ENCODE results near the gene MRPL36. TPM values are rescaled to one million over a fixed set of nuclear protein-coding genes. Genes with fewer than 3 reads are reported as not detected.

The MRPL36 gene
- total and polyA plus RNA-seq, 9 donors = 26.8 to 60.7 (median 34.0) TPM

DNA sequence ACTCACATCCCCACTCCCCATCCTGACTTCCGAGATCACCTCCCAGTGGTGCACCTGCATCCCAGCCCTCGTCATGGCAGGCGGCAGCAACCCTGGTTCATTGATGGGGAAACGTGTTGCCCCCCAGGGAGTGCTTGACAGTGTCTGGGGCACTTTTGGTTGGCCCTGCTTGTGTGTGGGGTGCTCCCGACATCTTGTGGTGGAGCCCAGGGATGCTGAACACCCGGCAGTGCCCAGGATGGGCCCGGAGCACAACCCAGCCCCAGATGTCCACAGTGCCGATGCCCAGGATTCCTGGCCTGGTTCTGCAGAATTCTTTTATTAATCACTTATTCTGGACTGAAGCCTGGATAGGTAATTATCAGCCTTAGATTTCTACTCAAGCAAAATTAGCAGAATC lies 3.7 kb downstream of the MRPL36 start:
- Histone ChIP-seq H3K36me3 (no peaks in the 10 kb centered on the region), H3K4me1 (ENCODE audit: insufficient read depth) (peaks cover 5% of the 10 kb centered on the region), H3K27ac (no peak overlapping the region), H3K4me3 (no peak overlapping the region), H3K27me3 (no peaks in the 10 kb centered on the region), H3K9me3 (no peaks in the 10 kb centered on the region)
- 81 to 86% (median 82%) methylated on average over 8 of the region's 8 CpGs for WGBS, 3 donors
- intact Hi-C loops (cut with DNase I) = no loop called here
- TF ChIP-seq EP300 (IDR thresholded peaks at IDR 0.05) (no peak), POLR2A (IDR thresholded peaks at IDR 0.05) (no peak)
- TF ChIP-seq, protein P1, sequence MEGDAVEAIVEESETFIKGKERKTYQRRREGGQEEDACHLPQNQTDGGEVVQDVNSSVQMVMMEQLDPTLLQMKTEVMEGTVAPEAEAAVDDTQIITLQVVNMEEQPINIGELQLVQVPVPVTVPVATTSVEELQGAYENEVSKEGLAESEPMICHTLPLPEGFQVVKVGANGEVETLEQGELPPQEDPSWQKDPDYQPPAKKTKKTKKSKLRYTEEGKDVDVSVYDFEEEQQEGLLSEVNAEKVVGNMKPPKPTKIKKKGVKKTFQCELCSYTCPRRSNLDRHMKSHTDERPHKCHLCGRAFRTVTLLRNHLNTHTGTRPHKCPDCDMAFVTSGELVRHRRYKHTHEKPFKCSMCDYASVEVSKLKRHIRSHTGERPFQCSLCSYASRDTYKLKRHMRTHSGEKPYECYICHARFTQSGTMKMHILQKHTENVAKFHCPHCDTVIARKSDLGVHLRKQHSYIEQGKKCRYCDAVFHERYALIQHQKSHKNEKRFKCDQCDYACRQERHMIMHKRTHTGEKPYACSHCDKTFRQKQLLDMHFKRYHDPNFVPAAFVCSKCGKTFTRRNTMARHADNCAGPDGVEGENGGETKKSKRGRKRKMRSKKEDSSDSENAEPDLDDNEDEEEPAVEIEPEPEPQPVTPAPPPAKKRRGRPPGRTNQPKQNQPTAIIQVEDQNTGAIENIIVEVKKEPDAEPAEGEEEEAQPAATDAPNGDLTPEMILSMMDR (IDR thresholded peaks at IDR 0.05) = no peak
- DNase-seq = peak in 1 of 5 donors; percentile 19

DNA sequence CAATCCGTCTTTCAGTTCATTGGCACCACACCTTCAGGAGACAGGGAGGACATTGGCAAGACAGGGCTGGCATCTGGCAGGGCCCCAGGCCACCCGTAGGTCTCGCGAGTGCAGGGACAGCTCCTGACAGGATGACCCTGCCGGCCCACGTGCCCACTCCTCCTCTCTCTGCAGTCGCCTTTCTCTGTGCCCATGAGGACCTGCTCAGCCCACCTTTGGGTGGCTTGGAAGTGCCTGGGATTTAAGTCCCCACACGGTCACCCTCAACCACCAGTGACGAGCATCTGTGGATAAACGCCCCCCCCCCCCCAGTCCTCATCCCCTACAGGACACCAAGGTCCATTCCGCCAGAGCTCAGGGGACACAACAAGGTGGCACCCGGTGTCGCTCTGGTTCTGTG lies 4.1 kb downstream of the MRPL36 start:
- 79 to 85% (median 82%) methylated on average over 13 of the region's 13 CpGs for WGBS, 3 donors
- H3K27ac ChIP-seq = no peak overlapping the region
- no peak overlapping the region for H3K4me3 ChIP-seq
- TF ChIP-seq POLR2A (IDR thresholded peaks at IDR 0.05) (no peak), EP300 (IDR thresholded peaks at IDR 0.05) (no peak)
- TF ChIP-seq, protein P1 (IDR thresholded peaks at IDR 0.05) = no peak
- DNase-seq = no peak
- peaks cover 5% of the 10 kb centered on the region for H3K4me1 ChIP-seq (ENCODE audit: insufficient read depth)
- H3K27me3 ChIP-seq = no peaks in the 10 kb centered on the region
- intact Hi-C loops (cut with DNase I) = no loop called here
- H3K36me3 ChIP-seq = no peaks in the 10 kb centered on the region
- no peaks in the 10 kb centered on the region for H3K9me3 ChIP-seq

DNA sequence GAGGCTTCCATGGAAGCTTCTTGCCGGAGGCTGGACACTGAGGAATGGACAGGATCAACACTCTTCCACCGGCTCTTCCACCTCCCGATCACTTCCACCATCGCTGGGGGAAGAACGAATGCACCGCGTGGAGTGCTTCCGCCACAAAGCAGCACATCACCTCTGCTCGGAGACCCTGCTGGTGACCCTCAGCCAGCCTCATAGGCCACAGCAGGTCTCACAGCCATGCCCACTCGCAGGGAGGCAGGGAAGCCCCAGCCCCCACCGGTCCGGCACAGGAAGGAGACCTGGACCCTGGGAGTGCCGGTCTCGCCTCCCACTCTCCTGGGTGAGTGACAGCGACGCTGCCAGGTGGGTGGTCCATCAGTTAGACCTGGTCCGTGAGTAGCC lies 4.7 kb downstream of the MRPL36 start:
- TF ChIP-seq EP300 (IDR thresholded peaks at IDR 0.05) (no peak), POLR2A (IDR thresholded peaks at IDR 0.05) (no peak)
- TF ChIP-seq, protein P1 (IDR thresholded peaks at IDR 0.05) = no peak
- WGBS, 3 donors = 81 to 87% (median 87%) methylated on average over 17 of the region's 17 CpGs
- Histone ChIP-seq H3K4me3 (no peak overlapping the region), H3K36me3 (no peaks in the 10 kb centered on the region), H3K9me3 (no peaks in the 10 kb centered on the region), H3K4me1 (ENCODE audit: insufficient read depth) (peaks cover 5% of the 10 kb centered on the region), H3K27me3 (no peaks in the 10 kb centered on the region), H3K27ac (no peak overlapping the region)
- intact Hi-C loops (cut with DNase I) = no loop called here
- no peak for DNase-seq

DNA sequence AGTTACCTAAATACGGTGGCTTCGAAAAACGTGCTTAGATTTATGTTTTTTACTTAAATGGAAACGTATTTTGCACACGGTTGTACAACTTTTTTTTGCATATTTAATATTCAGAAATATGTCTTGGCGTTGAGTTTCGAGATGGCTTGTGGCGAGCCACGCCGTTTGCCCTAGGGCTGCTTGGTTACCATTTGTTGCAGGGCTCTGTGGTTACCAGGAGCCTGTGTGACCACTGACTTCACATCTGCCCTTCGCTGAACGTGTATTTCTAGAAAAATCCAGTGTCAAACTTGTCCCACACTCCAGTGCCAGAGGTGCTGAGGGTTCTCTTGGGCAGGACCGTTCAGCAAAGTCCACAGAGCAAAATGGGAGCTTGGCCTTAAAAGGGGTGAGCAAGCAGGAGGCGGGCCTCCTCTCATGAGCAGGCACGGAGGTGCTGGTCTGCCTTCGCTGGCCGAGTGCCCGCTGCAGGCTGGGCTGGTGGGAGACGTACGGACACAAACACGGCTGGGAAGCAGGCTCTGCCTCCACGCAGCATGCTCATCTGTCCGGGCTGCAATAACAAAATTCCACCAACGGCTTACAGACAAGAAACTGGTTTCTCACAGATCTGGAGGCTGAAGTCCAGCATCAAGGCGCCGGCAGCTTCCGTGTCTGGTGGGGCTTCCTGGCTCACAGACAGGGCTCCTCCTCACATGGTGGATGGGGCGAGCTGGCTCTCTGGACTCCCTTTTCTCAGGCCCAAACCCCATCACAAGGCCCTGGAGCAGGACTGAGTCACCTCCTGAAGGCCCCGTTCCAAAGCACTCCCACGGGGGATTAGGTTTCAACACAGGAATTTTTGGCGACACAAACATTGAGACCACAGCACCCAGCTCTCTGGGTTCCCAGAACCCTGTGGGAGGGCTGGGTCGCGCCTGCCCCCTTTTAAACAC lies 5.4 kb downstream of the MRPL36 start:
- no peak overlapping the region for H3K4me3 ChIP-seq
- 67 to 82% (median 77%) methylated on average over 31 to 33 of the region's 33 CpGs for WGBS, 3 donors
- DNase-seq = peak in 1 of 5 donors; percentile 29
- no peaks in the 10 kb centered on the region for H3K9me3 ChIP-seq
- H3K27ac ChIP-seq = no peak overlapping the region
- TF ChIP-seq, protein P1 (IDR thresholded peaks at IDR 0.05) = no peak
- no peak for TF ChIP-seq POLR2A (IDR thresholded peaks at IDR 0.05)
- no peak for TF ChIP-seq EP300 (IDR thresholded peaks at IDR 0.05)
- no peaks in the 10 kb centered on the region for H3K27me3 ChIP-seq
- intact Hi-C loops (cut with DNase I) = no loop called here
- H3K36me3 ChIP-seq = no peaks in the 10 kb centered on the region
- H3K4me1 ChIP-seq (ENCODE audit: insufficient read depth) = peaks cover 5% of the 10 kb centered on the region

All from ovary (tissue), 9 donors.